ENCODE data around the gene MICB.
A peak's percentile ranks its signal among the peaks of the same experiment; 100 is the strongest.

Gene MICB

DNA sequence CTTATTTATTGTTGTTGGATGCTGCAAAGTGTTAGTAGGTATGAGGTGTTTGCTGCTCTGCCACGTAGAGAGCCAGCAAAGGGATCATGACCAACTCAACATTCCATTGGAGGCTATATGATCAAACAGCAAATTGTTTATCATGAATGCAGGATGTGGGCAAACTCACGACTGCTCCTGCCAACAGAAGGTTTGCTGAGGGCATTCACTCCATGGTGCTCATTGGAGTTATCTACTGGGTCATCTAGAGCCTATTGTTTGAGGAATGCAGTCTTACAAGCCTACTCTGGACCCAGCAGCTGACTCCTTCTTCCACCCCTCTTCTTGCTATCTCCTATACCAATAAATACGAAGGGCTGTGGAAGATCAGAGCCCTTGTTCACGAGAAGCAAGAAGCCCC is 12.1 kb downstream of the MICB start:
- no peak for DNase-seq (ENCODE audit: low read depth)

- no peak for DNase-seq (ENCODE audit: low read depth)
Measured at GRCh38 chr6:31513456-31514165, 15.7 kb downstream of the MICB start.

GRCh38 chr6:31521835-31522234 is 23.9 kb downstream of the MICB start:
- no peak for DNase-seq (ENCODE audit: low read depth)

GRCh38 chr6:31525553-31525931 is 27.6 kb downstream of the MICB start:
- DNase-seq (ENCODE audit: low read depth): no peak

DNA sequence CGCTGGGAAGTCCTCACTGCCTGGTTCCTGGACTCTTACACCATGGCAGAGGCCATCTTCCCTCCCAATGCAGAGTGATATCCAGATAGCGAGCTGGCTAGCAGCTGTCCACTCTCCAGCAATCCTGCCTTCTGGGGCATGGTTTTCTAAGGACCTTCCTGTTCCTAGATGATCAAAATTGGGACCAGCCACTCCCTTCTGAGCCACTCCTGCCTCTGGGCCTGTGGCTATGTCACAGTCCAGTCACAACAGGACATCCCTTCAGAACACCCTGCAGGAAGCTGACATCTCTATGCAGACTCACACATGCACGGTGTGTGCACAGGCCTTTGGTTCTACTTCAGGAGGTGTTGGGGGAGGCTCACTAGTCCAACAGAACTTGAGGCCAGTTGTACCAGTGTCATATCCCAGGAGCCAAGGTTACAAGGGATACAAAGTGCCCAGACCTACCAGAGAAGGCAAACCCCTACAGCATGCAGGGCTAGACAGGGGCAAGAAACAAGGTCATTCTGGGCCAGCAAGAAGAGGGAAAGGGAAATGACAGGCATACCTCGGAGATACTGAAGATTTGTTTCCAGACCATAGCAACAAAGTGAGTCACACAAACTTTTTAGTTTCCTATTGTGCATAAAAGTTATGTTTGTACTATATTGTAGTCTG is 28.1 kb downstream of the MICB start:
- no peak for DNase-seq (ENCODE audit: low read depth)

- no peak for DNase-seq (ENCODE audit: low read depth)
Measured at GRCh38 chr6:31528307-31528777, 30.4 kb downstream of the MICB start.

DNA sequence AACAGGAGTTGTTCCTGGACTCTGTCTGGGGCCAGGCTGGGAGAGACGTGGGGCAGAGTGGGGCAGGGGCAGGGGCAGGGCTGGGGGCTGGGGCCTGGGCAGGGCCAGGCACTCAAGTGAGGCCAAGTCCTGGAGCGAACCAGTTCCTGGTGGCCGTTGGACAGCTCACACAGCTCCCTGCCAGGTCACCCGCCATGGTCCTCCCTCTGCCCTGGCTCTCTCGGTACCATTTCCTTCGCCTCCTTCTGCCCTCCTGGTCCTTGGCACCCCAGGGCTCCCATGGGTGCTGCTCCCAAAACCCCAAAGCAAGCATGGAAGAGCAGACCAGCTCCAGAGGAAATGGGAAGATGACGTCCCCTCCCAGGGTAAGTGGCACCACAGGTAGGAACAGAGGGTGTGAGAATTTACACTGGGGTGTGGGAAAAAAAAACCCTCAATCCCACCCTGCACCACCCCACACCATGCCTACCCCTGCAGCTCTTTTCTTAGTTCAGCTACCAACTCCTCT is 30.9 kb downstream of the MICB start, which contains the start of gene MCCD1:
Gene MCCD1 (plus strand): TSS at position 142 of the 508 bp plus-strand sequence. CDS start 53 bp downstream, at position 195.
- DNase-seq (ENCODE audit: low read depth): no peak

GRCh38 chr6:31529329-31530150 is 31.6 kb downstream of the MICB start:
- no peak for DNase-seq (ENCODE audit: low read depth)

GRCh38 chr6:31530659-31531058 is 32.7 kb downstream of the MICB start:
- DNase-seq (ENCODE audit: low read depth): no peak

DNA sequence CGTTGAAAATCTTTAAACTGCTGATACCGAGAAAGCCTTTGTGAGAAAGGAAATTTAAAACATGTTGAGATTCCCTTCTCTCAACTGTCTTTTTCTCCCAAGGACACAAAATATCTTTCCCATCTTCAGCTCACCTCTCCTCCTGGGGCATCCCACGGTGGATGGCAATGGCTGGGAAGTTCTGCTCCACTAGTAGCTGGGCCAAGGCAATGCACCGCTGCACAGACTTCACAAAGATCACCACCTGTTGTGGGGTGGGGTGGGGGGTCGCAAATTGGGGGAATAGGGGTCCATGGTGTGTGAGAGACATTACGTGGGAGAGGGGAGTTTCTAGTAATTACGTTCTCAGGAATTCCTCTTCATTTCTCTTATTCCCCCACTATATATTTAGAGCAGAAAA is 33.2 kb downstream of the MICB start:
- no peak for DNase-seq (ENCODE audit: low read depth)

DNA sequence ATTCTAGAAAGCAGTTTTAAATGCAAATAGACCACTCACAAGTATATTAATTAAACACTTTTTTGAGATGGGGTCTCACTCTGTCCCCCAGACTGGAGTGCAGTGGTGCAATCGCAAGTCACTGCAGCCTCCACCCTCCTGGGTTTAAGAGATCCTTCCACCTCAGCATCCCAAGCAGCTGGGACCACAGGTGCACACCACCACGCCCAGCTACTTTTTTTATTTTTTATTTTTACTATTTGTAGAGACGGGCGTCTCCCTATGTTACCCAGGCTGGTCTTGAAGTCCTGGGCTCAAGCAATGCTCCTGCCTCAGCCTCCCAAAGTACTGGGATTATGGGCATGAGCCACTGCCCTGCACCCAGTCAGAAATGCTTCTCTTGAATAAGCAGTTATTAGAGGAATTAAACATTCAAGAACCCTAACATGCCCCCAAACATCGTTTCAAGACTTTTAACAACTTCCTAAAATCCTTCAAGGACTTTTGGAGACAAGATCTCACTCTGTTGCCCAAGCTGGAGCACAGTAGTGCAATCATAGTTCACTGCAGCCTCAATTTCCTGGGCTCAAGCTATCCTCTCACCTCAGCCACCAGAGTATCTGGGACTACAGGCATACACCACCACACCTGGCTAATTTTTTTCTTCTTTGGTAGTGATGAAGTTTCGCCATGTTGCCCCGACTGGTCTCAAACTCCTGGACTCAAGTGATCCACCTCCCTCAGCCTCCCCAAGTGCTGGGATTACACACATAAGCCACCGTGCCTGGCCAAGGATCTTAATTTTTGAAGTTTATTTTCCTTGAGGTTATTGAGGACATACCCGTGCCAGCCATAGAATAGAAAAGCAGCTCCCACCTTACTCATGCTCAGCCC is 34.1 kb downstream of the MICB start:
- no peak for DNase-seq (ENCODE audit: low read depth)

GRCh38 chr6:31532644-31533454 is 34.9 kb downstream of the MICB start:
- no peak for DNase-seq (ENCODE audit: low read depth)

- DNase-seq (ENCODE audit: low read depth): no peak
Measured at GRCh38 chr6:31533455-31533841, 35.5 kb downstream of the MICB start.

DNA sequence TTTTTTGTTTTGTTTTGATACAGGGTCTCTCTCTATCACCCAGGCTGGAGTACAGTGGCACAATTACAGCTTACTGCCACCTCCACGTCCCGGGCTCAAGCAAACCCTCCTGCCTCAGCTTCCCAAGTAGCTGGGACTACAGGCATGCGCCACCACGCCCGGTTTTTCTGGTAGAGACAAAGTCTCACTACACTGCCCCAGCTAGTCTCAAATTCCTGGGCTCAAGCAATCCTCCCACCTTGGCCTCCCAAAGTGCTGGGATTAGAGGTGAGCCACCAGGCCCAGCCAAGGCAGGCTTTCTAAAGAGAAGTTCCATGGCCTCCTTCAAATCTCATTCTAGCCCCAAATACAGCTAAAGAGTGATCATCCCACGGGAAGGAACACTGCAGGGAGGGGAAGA is 36.1 kb downstream of the MICB start:
- no peak for DNase-seq (ENCODE audit: low read depth)

DNA sequence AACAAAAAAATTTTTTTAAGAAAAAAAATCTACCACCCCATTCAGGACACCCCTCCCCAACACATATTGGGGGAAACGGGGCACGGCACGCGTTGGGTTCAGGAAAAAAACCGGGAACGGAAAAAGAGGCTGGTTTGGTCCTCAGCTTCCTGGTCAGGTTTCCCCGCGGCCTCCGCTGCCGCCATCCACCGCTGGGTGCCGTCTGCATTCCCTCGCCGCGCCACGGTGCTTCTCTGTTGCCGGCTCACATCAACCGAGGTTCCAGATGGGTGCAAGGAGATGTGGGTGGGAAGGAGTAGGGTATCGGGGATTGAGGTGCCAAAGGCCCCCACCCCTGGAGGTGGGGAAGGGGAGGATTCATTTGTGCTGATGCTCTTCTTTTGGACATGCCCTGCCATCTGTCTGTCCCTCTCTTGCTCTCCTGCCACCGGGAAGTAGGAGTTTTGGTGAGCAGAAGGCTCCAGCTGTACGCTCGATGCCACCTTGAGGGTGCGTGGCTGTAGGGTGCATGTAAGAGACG is 36.6 kb downstream of the MICB start:
- DNase-seq (ENCODE audit: low read depth): no peak

- no peak for DNase-seq (ENCODE audit: low read depth)
Measured at GRCh38 chr6:31535538-31536324, 37.8 kb downstream of the MICB start.

DNA sequence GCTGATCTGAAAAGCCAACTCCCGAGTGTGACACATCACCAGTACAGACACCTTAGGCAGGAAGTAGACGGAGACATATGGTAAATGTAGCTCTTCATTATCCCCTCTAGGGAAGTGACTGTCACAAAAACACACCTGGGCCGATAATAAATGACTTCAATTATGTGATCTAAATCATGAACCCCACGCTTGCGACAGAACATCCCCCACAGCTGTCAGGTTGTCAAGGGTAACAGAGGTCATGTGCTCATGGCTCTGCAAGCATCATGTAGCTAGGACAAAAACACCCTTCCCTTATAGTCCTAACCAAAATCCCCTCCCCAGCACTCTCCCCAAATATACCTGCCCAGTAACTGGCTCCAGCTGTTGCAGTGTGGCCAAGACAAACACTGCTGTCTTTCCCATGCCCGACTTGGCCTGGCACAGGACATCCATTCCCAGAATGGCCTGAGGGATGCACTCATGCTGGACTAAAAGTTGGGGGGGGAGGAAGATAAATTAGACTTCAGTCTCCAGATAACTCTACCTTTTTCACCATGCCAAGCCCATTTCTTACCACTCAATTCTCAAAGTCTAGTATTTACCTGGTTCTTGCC is 41.0 kb downstream of the MICB start:
- no peak for DNase-seq (ENCODE audit: low read depth)

DNA sequence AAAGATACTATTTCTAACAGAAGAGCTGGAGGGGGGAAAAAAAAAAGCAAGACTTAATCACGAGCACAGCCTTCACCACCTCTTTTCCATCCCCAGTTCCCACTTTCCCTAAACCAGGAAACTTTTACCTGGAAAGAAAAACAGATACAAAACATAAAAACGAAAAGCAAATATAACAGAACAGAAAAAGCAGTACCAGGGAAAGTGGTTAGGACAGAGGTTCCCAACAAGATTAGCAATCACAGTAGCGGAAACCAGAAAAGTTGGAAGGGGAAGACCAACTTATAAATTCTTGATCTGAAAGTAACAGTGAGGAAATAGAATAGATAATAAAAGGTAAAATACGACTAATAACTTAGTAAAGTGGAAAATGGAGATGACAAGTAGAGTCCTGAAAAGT is 42.7 kb downstream of the MICB start:
- DNase-seq (ENCODE audit: low read depth): no peak

DNA sequence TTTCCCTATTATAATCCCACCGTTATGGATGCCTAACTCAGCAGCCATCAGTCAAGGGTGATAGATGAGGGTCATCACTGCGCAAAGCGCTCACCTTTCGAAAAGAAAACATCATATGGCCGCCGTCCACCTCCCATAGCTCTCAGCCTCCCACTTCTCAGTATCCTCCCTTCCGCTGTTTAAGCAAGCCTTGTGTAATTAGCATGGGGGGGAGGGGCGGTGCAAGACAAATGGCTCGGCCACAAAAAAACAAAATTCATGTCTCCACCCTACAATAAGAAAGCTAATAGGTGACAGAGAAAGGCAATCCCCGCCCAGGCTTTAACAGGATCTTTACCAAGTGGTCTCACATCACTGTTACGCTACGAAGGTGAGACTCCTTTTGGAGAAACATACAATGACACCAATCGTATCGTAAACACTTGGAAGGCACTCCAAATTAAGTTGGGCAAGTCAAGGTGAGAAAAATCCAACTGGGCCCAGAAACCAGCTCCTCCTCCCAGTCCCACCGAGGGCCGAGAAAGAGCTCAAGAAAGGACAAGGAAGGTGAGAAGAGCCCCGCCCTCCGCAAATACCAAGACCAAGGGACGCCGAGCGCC is 43.2 kb downstream of the MICB start:
- DNase-seq (ENCODE audit: low read depth): peak; percentile 26

All from stimulated activated CD8-positive, alpha-beta memory T cell treated with anti-CD3 and anti-CD28 coated beads, Interleukin-15, amount 100 ng/mL, for 1 hour (primary cell).